Measurements from ENCODE around the gene LIN37. TPM values are rescaled to one million over a fixed set of nuclear protein-coding genes. Genes with fewer than 3 reads are reported as not detected.

The LIN37 gene
- total RNA-seq, 1 experiment from 2014 or later: 23.5 TPM

DNA sequence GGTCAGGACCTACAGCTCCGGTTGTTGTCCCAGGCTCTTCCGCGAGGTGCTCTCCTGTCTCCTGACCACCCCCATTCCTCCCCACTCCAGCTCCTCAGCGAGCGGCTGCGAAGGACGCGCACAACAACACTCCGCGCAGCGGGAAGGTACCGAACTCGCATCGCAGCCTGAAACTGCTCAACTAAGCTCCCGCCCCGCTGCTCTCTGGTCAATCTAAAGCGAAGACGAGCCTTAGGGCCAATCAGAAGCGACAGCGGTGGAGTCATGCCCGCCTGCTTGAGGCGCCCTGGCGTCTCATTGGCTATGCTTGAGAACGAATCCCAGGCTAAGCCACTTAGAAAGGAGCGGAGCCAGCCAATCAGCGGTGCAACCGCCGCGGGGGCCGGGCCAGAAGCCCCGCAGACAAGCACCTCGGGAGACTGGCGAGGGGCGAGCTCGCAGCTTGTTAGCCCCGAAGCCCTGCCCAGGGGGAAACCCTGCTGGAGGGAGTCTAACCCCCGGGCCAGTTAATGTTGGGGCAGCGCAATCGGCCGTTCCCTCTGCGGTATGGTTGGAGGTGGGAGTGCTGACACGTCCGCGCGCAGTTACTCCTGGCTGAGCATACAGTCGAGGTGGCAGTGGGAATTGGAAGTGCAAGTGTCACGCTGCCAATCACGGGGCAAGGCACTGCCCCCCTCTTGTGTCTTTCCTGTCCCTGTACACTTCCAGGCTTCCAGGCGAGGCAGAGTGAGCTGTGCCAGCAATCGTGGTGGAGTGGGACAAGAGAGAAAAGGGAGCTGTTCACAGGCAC, 46.0 kb upstream of the LIN37 start:
- H3K36me3 ChIP-seq (ENCODE audit: control insufficient read depth, insufficient read depth, low read length): no peaks in the 10 kb centered on the region
- peak overlapping the region; percentile 78 for H3K27ac ChIP-seq (ENCODE audit: low read length)
- no peaks in the 10 kb centered on the region for H3K9me3 ChIP-seq (ENCODE audit: control insufficient read depth, insufficient read depth, low read depth, low read length)
- ChIA-PET CTCF (interaction anchor here (0.7 to 1.4 kb wide), 4 partner anchors 8 to 124 kb away, joined by 3 to 9 read pairs (median 3); no protein-coding TSS in a partner anchor), POLR2A (interaction anchor here (0.5 to 0.9 kb wide), 7 partner anchors 11 to 191 kb away, joined by 3 to 7 read pairs (median 5); partner anchors contain the start of gene U2AF1L4)
- in situ Hi-C loops (cut with HindIII; ENCODE audit: low pct_unique_long_range_greater_than_20kb, low sequenced_read_pairs) (no loop called here), intact Hi-C loops (cut with micrococcal nuclease; ENCODE audit: unreplicated experiment) (no loop called here)
- DNase-seq (ENCODE audit: low read depth, low spot score) (peak; percentile 94), ATAC-seq (peak; percentile 99)
- H3K27me3 ChIP-seq (ENCODE audit: control insufficient read depth, insufficient read depth, low read length): no peaks in the 10 kb centered on the region
- no TSS peak for BruUV-seq (replicated peaks)
- H3K4me3 ChIP-seq (ENCODE audit: low read depth in 2 of 2, low read length in 2 of 2): peak overlapping the region; percentile 68 to 80
- 0 out of 2 replicates have a peak, but pooled peaks cover 5% of the 10 kb centered on the region for H3K4me1 ChIP-seq (ENCODE audit: control insufficient read depth, insufficient read depth, low read length)
- peak; percentile 53; the same call in 1 of the 2 replicates for TF ChIP-seq POLR2AphosphoS5 (IDR thresholded peaks at IDR 0.05; ENCODE audit: low read depth, low read length)
- peak in 1 of 2 experiments; percentile 45; a peak in 1 of 4 replicates for TF ChIP-seq REST (IDR thresholded peaks at IDR 0.05; ENCODE audit: insufficient read depth in 1 of 2, low read depth in 2 of 2, low read length in 1 of 2)
- TF ChIP-seq SIN3A (IDR thresholded peaks at IDR 0.05; ENCODE audit: borderline replicate concordance, insufficient read depth, low read depth, low read length): no peak
- TF ChIP-seq TCF7L2 (IDR thresholded peaks at IDR 0.05; ENCODE audit: low read depth, low read length): no peak
- TF ChIP-seq CTCF (IDR thresholded peaks at IDR 0.05): no peak

DNA sequence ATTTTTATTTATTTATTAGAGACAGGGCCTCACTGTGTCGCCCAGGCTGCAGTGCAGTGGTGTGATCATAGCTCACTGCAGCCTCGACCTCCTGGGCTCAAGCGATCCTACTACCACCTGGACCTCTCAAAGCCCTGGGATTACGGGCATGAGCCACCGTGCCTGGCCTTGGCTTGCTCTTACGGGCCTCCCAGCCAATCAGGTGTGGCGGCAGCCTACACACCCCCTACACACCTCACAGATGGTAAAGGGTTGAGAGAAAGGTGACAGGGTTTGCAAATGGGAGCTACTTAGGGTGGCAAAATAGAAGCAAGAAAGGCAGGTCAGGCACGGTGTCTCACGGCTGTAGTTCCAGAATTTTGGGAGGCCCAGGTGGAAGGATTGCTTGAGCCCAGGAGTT, 45.0 kb upstream of the LIN37 start:
- no peaks in the 10 kb centered on the region for H3K36me3 ChIP-seq (ENCODE audit: control insufficient read depth, insufficient read depth, low read length)
- ATAC-seq (no peak), DNase-seq (ENCODE audit: low read depth, low spot score) (no peak)
- no TSS peak for BruUV-seq (replicated peaks)
- TF ChIP-seq TCF7L2 (IDR thresholded peaks at IDR 0.05; ENCODE audit: low read depth, low read length): no peak
- no peak for TF ChIP-seq POLR2AphosphoS5 (IDR thresholded peaks at IDR 0.05; ENCODE audit: low read depth, low read length)
- no peak for TF ChIP-seq SIN3A (IDR thresholded peaks at IDR 0.05; ENCODE audit: borderline replicate concordance, insufficient read depth, low read depth, low read length)
- no peak for TF ChIP-seq REST (IDR thresholded peaks at IDR 0.05; ENCODE audit: insufficient read depth in 1 of 2, low read depth in 2 of 2, low read length in 1 of 2)
- ChIA-PET CTCF (interaction anchor here (1.4 kb wide), 1 partner anchor 9 kb away, joined by 9 read pairs; no protein-coding TSS in a partner anchor), POLR2A (interaction anchor here (0.7 to 1.1 kb wide), 3 partner anchors 30 to 65 kb away, joined by 3 read pairs; partner anchors contain the start of gene PSENEN)
- no peaks in the 10 kb centered on the region for H3K27me3 ChIP-seq (ENCODE audit: control insufficient read depth, insufficient read depth, low read length)
- intact Hi-C loops (cut with micrococcal nuclease; ENCODE audit: unreplicated experiment) (no loop called here), in situ Hi-C loops (cut with HindIII; ENCODE audit: low pct_unique_long_range_greater_than_20kb, low sequenced_read_pairs) (no loop called here)
- peak overlapping the region; percentile 68 to 80 for H3K4me3 ChIP-seq (ENCODE audit: low read depth in 2 of 2, low read length in 2 of 2)
- H3K4me1 ChIP-seq (ENCODE audit: control insufficient read depth, insufficient read depth, low read length): 0 out of 2 replicates have a peak, but pooled peaks cover 5% of the 10 kb centered on the region
- no peaks in the 10 kb centered on the region for H3K9me3 ChIP-seq (ENCODE audit: control insufficient read depth, insufficient read depth, low read depth, low read length)
- no peak overlapping the region for H3K27ac ChIP-seq (ENCODE audit: low read length)

Data from Panc1 (cell line).